Measurements from ENCODE around the gene RAB39A.

The RAB39A gene

GRCh38 chr11:107962181-107962580, 33.9 kb downstream of the RAB39A start:
- no peak for DNase-seq

GRCh38 chr11:107963091-107963490, 34.8 kb downstream of the RAB39A start:
- no peak for DNase-seq

GRCh38 chr11:107969219-107969618, 41.0 kb downstream of the RAB39A start:
- DNase-seq: no peak

GRCh38 chr11:107970049-107970448, 41.8 kb downstream of the RAB39A start:
- no peak for DNase-seq

GRCh38 chr11:107973641-107974040, 45.4 kb downstream of the RAB39A start:
- DNase-seq: no peak

GRCh38 chr11:107988397-107989158, 60.3 kb downstream of the RAB39A start:
- DNase-seq: no peak

GRCh38 chr11:107991868-107992414, 63.7 kb downstream of the RAB39A start:
- DNase-seq: no peak

GRCh38 chr11:107996006-107996776, 67.9 kb downstream of the RAB39A start:
- no peak for DNase-seq

GRCh38 chr11:107998761-107999160, 70.5 kb downstream of the RAB39A start:
- DNase-seq: no peak

GRCh38 chr11:107999759-108000455, 71.7 kb downstream of the RAB39A start:
- no peak for DNase-seq

- DNase-seq: no peak
Observed at GRCh38 chr11:108002476-108002875, 74.2 kb downstream of the RAB39A start.

- no peak for DNase-seq
Observed at GRCh38 chr11:108003623-108004022, 75.4 kb downstream of the RAB39A start.

GRCh38 chr11:108007819-108008218, 79.6 kb downstream of the RAB39A start:
- DNase-seq: no peak

GRCh38 chr11:108008656-108009496, 80.6 kb downstream of the RAB39A start, which contains the start of gene CUL5:
Gene CUL5, plus strand, starts transcription at chr11:108008898. Its CDS starts 451 bp downstream, at chr11:108009349.
- peak; percentile 73 to 85 for DNase-seq

- no peak for DNase-seq
Observed at GRCh38 chr11:108009497-108010370, 81.5 kb downstream of the RAB39A start.

- DNase-seq: no peak
Observed at GRCh38 chr11:108012139-108012725, 84.0 kb downstream of the RAB39A start.

All from hippocampal formation (tissue), 2 donors.